H4 (cell line): Measurements from ENCODE around the gene DLK1. TPM values are rescaled to one million over a fixed set of nuclear protein-coding genes. Genes with fewer than 3 reads are reported as not detected.

ENCODE experiments used
- total RNA-seq: library from RNA; depleted of rRNA; stranded (reverse); fragments of >200 nt; shearing (Covaris generic); gene quantifications from 2 replicates; pipeline ENCODE4 v1.2.3, GENCODE V29; 2014; rRNA removed

The DLK1 gene
- total RNA-seq, 1 experiment from 2014 or later: not detected

Other genes with a start within 250 kb of the DLK1 start
- 1.8 TPM in 1 of 2 replicates, not detected in the other for gene BEGAIN, start 139.5 kb upstream of the DLK1 start, total RNA-seq
- not detected in 2 replicates for gene MEG3, start 99.2 kb downstream of the DLK1 start, total RNA-seq
- gene RTL1, start 176.8 kb downstream of the DLK1 start, total RNA-seq: 0.58 TPM in 1 of 2 replicates, not detected in the other